Stimulated activated CD8-positive, alpha-beta memory T cell treated with anti-CD3 and anti-CD28 coated beads, Interleukin-12 subunit alpha, Interleukin-12 subunit beta, amount 100 ng/mL, for 24 hours (primary cell): ENCODE measurements around the gene TMEM51.
"Not testable (repeated sequence)": the region's sequence is repeated elsewhere in the genome, so short reads cannot be mapped to it uniquely, and the experiment has no call there.

ENCODE experiments used
- DNase-seq: peaks from one replicate; pipeline ENCODE4 v3.0.0-alpha.2; 2020; ENCODE audit errors: extremely low read depth

TMEM51 gene

GRCh38 chr1:15154480-15155036 is 1.0 kb downstream of the TMEM51 start:
- no peak for DNase-seq

- no peak for DNase-seq
These were observed 1.6 kb downstream of the TMEM51 start for GRCh38 chr1:15155191-15155590.

- no peak for DNase-seq
These were observed 2.6 kb downstream of the TMEM51 start for GRCh38 chr1:15155888-15156741.

GRCh38 chr1:15156807-15157380 is 3.3 kb downstream of the TMEM51 start:
- DNase-seq = no peak

- DNase-seq = no peak
These were observed 4.2 kb downstream of the TMEM51 start for GRCh38 chr1:15157524-15158399.

- no peak for DNase-seq
These were observed 5.1 kb downstream of the TMEM51 start for GRCh38 chr1:15158506-15159165.

GRCh38 chr1:15159166-15159555 is 5.6 kb downstream of the TMEM51 start:
- DNase-seq = no peak

- no peak for DNase-seq
These were observed 7.1 kb downstream of the TMEM51 start for GRCh38 chr1:15160626-15161025.

- DNase-seq = no peak
These were observed 13.8 kb downstream of the TMEM51 start for GRCh38 chr1:15167386-15167785.

GRCh38 chr1:15168479-15168878 is 14.9 kb downstream of the TMEM51 start:
- no peak for DNase-seq

GRCh38 chr1:15170071-15170470 is 16.5 kb downstream of the TMEM51 start:
- no peak for DNase-seq

- DNase-seq = no peak
These were observed 17.8 kb downstream of the TMEM51 start for GRCh38 chr1:15171271-15171908.

GRCh38 chr1:15172405-15173259 is 19.1 kb downstream of the TMEM51 start:
- no peak for DNase-seq

GRCh38 chr1:15173863-15174614 is 20.5 kb downstream of the TMEM51 start:
- no peak for DNase-seq

GRCh38 chr1:15174615-15174983 is 21.1 kb downstream of the TMEM51 start:
- DNase-seq = no peak

- DNase-seq = not testable (repeated sequence)
These were observed 22.0 kb downstream of the TMEM51 start for GRCh38 chr1:15175324-15176094.

- no peak for DNase-seq
These were observed 22.6 kb downstream of the TMEM51 start for GRCh38 chr1:15176120-15176519.

GRCh38 chr1:15176898-15177665 is 23.5 kb downstream of the TMEM51 start:
- DNase-seq = no peak
